ENCODE data around the gene ME3.

DNA sequence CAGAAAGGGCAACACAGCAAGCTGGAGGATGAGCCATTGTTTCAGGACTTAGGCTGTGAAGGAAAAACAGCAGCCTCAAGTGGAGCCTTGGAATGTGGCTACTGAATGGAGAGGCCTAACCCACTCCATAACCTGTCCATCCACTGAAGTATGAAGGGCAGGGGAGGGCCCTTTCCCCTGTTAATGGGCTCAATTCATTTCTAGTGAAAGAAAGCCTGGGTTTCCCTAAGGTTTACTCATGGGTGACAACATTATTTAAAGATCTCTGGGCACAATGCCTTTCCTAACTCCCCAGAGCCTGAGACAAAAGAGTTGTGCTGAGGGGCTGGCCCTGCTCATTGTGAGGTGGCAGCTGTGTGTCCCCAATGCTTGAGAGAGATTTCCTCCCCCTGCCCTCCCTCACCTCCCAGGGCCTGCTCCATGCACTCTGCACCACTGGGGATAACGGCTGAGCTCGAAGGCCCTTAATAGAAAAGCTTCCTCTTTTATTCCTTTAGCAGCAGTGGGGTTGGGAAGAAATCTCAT lies 83.8 kb downstream of the ME3 start:
- no peak for TF ChIP-seq TAF1 (conservative IDR thresholded peaks at IDR 0.05)
- TF ChIP-seq, protein P1, sequence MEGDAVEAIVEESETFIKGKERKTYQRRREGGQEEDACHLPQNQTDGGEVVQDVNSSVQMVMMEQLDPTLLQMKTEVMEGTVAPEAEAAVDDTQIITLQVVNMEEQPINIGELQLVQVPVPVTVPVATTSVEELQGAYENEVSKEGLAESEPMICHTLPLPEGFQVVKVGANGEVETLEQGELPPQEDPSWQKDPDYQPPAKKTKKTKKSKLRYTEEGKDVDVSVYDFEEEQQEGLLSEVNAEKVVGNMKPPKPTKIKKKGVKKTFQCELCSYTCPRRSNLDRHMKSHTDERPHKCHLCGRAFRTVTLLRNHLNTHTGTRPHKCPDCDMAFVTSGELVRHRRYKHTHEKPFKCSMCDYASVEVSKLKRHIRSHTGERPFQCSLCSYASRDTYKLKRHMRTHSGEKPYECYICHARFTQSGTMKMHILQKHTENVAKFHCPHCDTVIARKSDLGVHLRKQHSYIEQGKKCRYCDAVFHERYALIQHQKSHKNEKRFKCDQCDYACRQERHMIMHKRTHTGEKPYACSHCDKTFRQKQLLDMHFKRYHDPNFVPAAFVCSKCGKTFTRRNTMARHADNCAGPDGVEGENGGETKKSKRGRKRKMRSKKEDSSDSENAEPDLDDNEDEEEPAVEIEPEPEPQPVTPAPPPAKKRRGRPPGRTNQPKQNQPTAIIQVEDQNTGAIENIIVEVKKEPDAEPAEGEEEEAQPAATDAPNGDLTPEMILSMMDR (IDR thresholded peaks at IDR 0.05; ENCODE audit: low read depth, low read length, missing input control), result no peak
- TF ChIP-seq, protein P2, sequence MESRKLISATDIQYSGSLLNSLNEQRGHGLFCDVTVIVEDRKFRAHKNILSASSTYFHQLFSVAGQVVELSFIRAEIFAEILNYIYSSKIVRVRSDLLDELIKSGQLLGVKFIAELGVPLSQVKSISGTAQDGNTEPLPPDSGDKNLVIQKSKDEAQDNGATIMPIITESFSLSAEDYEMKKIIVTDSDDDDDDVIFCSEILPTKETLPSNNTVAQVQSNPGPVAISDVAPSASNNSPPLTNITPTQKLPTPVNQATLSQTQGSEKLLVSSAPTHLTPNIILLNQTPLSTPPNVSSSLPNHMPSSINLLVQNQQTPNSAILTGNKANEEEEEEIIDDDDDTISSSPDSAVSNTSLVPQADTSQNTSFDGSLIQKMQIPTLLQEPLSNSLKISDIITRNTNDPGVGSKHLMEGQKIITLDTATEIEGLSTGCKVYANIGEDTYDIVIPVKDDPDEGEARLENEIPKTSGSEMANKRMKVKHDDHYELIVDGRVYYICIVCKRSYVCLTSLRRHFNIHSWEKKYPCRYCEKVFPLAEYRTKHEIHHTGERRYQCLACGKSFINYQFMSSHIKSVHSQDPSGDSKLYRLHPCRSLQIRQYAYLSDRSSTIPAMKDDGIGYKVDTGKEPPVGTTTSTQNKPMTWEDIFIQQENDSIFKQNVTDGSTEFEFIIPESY (IDR thresholded peaks at IDR 0.05), result no peak
- TF ChIP-seq GABPA (IDR thresholded peaks at IDR 0.05 in 1 of 2, conservative IDR thresholded peaks at IDR 0.05 in 1 of 2), result no peak
- TF ChIP-seq, protein P3, sequence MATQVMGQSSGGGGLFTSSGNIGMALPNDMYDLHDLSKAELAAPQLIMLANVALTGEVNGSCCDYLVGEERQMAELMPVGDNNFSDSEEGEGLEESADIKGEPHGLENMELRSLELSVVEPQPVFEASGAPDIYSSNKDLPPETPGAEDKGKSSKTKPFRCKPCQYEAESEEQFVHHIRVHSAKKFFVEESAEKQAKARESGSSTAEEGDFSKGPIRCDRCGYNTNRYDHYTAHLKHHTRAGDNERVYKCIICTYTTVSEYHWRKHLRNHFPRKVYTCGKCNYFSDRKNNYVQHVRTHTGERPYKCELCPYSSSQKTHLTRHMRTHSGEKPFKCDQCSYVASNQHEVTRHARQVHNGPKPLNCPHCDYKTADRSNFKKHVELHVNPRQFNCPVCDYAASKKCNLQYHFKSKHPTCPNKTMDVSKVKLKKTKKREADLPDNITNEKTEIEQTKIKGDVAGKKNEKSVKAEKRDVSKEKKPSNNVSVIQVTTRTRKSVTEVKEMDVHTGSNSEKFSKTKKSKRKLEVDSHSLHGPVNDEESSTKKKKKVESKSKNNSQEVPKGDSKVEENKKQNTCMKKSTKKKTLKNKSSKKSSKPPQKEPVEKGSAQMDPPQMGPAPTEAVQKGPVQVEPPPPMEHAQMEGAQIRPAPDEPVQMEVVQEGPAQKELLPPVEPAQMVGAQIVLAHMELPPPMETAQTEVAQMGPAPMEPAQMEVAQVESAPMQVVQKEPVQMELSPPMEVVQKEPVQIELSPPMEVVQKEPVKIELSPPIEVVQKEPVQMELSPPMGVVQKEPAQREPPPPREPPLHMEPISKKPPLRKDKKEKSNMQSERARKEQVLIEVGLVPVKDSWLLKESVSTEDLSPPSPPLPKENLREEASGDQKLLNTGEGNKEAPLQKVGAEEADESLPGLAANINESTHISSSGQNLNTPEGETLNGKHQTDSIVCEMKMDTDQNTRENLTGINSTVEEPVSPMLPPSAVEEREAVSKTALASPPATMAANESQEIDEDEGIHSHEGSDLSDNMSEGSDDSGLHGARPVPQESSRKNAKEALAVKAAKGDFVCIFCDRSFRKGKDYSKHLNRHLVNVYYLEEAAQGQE (IDR thresholded peaks at IDR 0.05), result no peak
- no peak for TF ChIP-seq SP1 (IDR thresholded peaks at IDR 0.05)
- no peak for TF ChIP-seq RAD21 (IDR thresholded peaks at IDR 0.05)
- TF ChIP-seq NR2F2 (IDR thresholded peaks at IDR 0.05), result no peak
- TF ChIP-seq, protein P4, sequence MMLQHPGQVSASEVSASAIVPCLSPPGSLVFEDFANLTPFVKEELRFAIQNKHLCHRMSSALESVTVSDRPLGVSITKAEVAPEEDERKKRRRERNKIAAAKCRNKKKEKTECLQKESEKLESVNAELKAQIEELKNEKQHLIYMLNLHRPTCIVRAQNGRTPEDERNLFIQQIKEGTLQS (IDR thresholded peaks at IDR 0.05), result no peak

Measured in liver (tissue), 3 donors.